Stimulated activated CD8-positive, alpha-beta memory T cell treated with anti-CD3 and anti-CD28 coated beads, Interleukin-15, amount 100 ng/mL, for 4 hours (primary cell): ENCODE results near the gene ZDHHC1.
"Not testable (repeated sequence)": the region's sequence is repeated elsewhere in the genome, so short reads cannot be mapped to it uniquely, and the experiment has no call there.

Experiments used
- DNase-seq, 2 donors: peaks; one replicate each; pipeline ENCODE4 v3.0.0-alpha.2; 2020; ENCODE audit warnings: low read depth in 2 of 2

The ZDHHC1 gene

DNA sequence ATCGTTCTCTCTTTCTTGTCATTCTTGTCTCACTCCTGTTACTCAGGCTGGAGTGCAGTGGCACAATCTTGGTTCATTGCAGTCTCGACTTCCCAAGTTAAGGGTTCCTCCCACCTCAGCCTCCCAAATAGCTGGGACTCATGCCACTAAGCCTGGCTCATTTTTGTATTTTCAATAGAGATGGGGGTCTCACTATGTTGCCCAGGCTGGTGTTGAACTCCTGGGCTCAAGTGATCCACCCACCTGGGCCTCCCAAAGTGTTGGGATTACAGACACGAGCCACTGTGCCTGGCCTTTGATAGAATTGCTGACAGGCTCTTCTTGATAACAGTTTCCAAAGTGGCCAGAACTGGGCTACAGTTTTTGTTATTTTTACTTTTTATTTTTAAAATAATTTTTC, 55.2 kb downstream of the ZDHHC1 start:
- no peak for DNase-seq

GRCh38 chr16:67359540-67360269, 56.6 kb downstream of the ZDHHC1 start:
- DNase-seq: not testable (repeated sequence)

DNA sequence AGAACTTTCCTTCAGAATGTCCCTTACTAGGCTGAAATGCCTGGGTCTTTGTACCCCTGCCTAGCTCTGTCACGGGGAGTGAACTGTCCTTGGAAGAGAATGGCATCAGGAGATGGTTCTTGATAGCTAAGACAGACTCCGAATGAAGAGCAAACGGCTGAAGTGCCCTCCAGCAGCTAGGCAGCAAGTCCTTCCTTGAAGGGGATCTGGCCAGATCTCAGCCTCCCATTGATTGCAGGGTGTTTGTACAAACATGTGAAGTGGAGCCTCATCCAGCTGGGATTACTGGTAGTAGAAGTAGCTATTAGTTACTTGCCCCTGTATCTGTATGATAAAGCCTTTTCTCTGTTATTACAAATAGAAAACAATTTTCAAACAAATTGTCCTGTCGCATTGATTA, 58.7 kb downstream of the ZDHHC1 start:
- no peak for DNase-seq

DNA sequence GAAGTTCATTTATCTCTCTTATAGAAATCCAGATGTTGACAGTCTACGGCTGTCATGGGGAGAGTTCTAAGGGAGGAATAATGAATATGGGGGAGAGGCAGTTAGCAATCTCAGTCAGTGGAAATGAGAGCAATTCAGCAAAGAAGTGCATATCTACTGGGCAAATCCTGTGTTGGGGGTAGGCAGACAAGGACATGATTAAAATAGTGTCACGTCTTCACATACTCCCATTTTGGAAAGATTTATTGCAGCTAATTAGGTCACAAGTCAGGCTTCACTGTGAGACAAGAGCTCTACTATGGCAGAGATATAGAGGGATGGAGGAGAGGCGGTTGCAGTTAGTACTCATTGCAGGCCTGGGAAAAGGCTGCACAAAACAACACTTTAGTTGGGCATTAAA, 59.9 kb downstream of the ZDHHC1 start:
- no peak for DNase-seq

- not testable (repeated sequence) for DNase-seq
These were observed 63.8 kb downstream of the ZDHHC1 start for GRCh38 chr16:67352463-67352862.

- no peak for DNase-seq
These were observed 66.0 kb downstream of the ZDHHC1 start for GRCh38 chr16:67350324-67350723.

- no peak for DNase-seq
These were observed 67.1 kb downstream of the ZDHHC1 start for GRCh38 chr16:67349172-67349571.

- DNase-seq: no peak
These were observed 69.9 kb downstream of the ZDHHC1 start for GRCh38 chr16:67346341-67346740.

GRCh38 chr16:67345401-67345800, 70.9 kb downstream of the ZDHHC1 start:
- DNase-seq: no peak
